GM19239 (cell line): ENCODE results near the gene DPP8.
A peak's percentile ranks its signal among the peaks of the same experiment; 100 is the strongest.
"Not testable (repeated sequence)": the region's sequence is repeated elsewhere in the genome, so short reads cannot be mapped to it uniquely, and the experiment has no call there.

ENCODE experiments used
- DNase-seq: peaks from one replicate; pipeline ENCODE4 v3.0.0; 2011; ENCODE audit warnings: low spot score; ENCODE audit not compliant: insufficient read length
- FAIRE-seq: peaks from 2 replicates; lab custom pipeline; 2011; peaks lifted over from hg19 to GRCh38; lab: Jason Lieb, UNC

The DPP8 gene

GRCh38 chr15:65408324-65409035 lies 109.0 kb downstream of the DPP8 start:
- no peak for FAIRE-seq

GRCh38 chr15:65406424-65407000 lies 111.0 kb downstream of the DPP8 start:
- no peak for DNase-seq

More at GRCh38 chr15:65408324-65409035, 109.0 kb downstream of the DPP8 start:
- no peak for DNase-seq

GRCh38 chr15:65405791-65406423 lies 111.6 kb downstream of the DPP8 start:
- DNase-seq (no peak), FAIRE-seq (no peak)

More at GRCh38 chr15:65406424-65407000, 111.0 kb downstream of the DPP8 start:
- no peak for FAIRE-seq

- FAIRE-seq (no peak), DNase-seq (no peak)
Measured at GRCh38 chr15:65404186-65404872, 113.2 kb downstream of the DPP8 start.

- no peak for DNase-seq
- no peak for FAIRE-seq
Measured at GRCh38 chr15:65402961-65403360, 114.5 kb downstream of the DPP8 start.

- DNase-seq (no peak), FAIRE-seq (no peak)
Measured at GRCh38 chr15:65401611-65402240, 115.8 kb downstream of the DPP8 start.

GRCh38 chr15:65400760-65401610 lies 116.5 kb downstream of the DPP8 start:
- FAIRE-seq (peak; percentile 64), DNase-seq (peak; percentile 78)

GRCh38 chr15:65399997-65400396 lies 117.5 kb downstream of the DPP8 start:
- FAIRE-seq, result no peak

GRCh38 chr15:65399001-65399706 lies 118.3 kb downstream of the DPP8 start:
- FAIRE-seq, result no peak
- DNase-seq, result no peak

More at GRCh38 chr15:65399997-65400396, 117.5 kb downstream of the DPP8 start:
- DNase-seq, result no peak

GRCh38 chr15:65398486-65398885 lies 119.0 kb downstream of the DPP8 start:
- FAIRE-seq, DNase-seq: not testable (repeated sequence)

GRCh38 chr15:65396965-65397317 lies 120.5 kb downstream of the DPP8 start:
- FAIRE-seq, result no peak
- DNase-seq, result no peak

- no peak for FAIRE-seq
- no peak for DNase-seq
Measured at GRCh38 chr15:65396283-65396964, 121.1 kb downstream of the DPP8 start.

GRCh38 chr15:65395567-65396202 lies 121.8 kb downstream of the DPP8 start:
- FAIRE-seq, result no peak

GRCh38 chr15:65394936-65395335 lies 122.6 kb downstream of the DPP8 start:
- FAIRE-seq, result no peak

More at GRCh38 chr15:65395567-65396202, 121.8 kb downstream of the DPP8 start:
- DNase-seq, result no peak

GRCh38 chr15:65394280-65394789 lies 123.2 kb downstream of the DPP8 start:
- FAIRE-seq (no peak), DNase-seq (no peak)

More at GRCh38 chr15:65394936-65395335, 122.6 kb downstream of the DPP8 start:
- DNase-seq, result no peak

- no peak for DNase-seq
- FAIRE-seq, result no peak
Measured at GRCh38 chr15:65393557-65393956, 123.9 kb downstream of the DPP8 start.

- no peak for DNase-seq
- no peak for FAIRE-seq
Measured at GRCh38 chr15:65393091-65393490, 124.4 kb downstream of the DPP8 start.
